Medulla oblongata (tissue), 1 donor: ENCODE measurements around the gene CLTCL1.
"Not testable (repeated sequence)": the region's sequence is repeated elsewhere in the genome, so short reads cannot be mapped to it uniquely, and the experiment has no call there.

ENCODE experiments used
- DNase-seq: peaks from one replicate; pipeline ENCODE4 v3.0.0-alpha.2; 2015; ENCODE audit errors: extremely low spot score

The CLTCL1 gene

DNA sequence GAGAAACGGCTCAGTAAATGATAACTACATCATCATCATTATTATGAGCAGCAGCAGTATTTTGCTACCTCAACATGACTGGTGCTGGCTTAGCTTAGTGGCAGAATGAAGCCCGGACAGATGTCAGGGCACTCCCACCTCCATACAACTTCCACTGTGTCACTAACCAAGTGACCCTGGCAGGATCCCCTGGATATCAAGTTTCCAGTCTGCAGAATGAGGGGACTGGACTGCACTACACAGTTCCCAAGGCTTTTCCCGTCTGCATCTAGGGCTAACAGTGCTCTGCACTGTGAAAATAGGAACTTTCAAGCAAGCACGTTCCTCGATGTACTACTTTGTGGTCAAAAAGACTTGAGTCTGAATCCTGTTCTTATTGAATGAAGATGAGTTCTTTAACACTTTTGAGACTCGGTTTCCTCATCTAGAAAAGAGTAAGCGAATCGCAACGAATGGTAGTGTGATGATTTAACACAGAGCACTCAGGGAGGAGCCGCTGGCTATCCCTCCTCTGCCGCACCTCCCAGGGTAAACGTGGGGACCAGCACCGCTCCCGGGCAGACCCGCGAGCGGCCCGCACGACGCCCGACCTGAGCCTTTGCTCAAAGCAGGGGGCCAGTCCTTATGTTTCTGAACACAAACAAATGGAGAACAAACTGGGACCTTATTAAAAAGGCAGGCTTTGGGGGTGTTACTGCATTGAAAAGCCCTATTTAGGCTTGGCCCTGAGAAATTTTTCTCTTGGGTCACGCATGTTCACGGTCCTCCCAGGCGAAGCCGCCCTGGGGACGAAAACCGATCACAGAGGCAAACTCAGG is 910 bp downstream of the CLTCL1 start:
- no peak for DNase-seq

DNA sequence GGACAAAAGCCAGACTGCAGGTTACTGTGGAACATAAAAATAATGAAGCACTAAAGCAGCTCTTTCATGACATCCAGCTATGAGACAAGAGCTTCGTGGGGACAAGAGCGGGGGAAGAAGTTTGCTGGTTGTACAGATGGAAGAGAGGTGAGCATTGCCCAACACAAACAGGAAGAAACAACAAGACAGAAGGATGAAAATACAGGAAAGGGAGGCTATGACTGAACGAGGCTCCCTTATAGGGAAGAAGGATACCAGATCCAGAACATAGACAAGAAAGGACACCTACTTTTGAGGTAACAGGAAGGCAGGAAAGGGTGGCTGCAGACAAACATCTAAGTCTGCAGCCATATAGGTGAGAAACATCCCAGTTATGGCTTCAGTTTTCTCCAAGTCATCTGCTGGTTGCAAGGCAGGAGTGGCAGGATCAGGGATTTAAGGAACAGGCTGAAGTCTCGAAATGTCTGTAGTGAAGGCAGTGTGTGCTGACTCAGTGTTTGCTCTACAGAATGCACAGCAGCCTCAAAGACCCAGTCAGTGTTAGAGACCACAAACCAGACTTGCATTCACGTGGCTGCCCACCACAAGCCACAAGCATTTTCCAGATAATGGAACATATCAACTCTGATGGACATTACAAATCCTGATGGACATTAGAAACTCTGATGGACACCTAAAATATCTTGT is 1.9 kb downstream of the CLTCL1 start:
- DNase-seq: no peak

DNA sequence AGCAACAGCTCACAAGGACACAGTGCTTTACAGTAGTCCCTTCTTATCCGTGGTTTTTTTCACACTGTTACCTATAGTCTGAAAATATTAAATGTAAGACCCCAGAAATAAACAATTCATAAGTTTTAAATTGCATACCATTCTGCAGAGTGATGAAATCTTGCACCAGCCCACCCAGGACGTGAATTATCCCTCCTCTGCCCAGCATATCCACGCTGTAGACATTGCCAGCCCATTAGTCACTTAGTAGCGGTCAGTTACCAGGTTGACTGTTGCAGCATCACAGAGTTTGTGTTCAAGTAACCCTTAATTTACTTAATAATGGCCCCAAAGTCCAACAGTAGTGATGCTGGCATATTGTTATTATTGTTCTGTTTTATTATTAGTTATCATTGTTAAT is 3.6 kb downstream of the CLTCL1 start:
- DNase-seq: no peak

DNA sequence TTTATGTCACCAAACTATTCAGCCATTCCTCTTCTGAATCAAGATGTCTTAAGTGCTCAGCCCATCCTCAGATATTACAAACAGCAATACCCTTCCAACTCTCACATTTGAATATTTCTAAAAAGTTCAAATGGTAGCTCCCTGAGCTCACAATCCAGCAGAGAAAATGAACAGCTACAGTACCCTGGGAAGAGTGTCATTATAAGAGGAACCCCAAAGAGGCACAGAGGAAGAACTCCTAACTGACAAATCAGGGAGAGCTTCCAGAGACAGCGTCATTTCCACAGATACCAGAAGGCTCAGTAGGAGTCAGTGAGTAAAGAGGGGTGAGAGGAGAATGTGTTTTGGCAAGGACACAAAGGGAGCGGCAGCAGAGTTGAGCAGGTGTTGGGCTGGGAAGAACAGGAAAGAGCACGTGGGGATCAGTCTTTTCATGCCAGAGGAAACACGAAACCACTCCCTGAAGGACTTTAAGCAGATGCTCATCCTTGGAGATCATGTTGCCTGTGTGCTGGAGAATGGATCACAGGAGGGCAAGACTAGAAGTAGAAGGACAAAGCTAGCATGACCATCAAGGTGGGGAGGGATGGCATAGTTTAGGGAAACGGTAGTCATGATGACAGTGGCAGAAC is 4.3 kb downstream of the CLTCL1 start:
- no peak for DNase-seq

DNA sequence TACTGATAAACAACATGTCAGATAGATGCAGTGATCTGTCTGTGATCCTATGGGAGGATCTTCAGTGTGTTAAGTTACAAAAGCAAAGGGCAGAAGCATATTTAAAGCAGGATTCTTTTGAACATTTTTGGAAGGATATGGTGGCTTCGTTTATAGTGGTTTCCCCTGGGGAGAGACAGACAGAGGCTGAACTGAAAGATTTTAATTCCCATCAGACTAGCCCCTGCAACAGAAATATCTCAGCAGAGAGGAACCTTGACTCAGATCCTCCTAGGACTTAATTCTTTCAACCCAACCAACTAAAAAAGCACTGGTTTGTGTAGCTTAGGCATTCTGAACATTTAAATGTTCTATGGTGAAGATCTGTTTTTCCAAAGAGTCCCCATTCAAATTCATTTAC is 5.7 kb downstream of the CLTCL1 start:
- no peak for DNase-seq

DNA sequence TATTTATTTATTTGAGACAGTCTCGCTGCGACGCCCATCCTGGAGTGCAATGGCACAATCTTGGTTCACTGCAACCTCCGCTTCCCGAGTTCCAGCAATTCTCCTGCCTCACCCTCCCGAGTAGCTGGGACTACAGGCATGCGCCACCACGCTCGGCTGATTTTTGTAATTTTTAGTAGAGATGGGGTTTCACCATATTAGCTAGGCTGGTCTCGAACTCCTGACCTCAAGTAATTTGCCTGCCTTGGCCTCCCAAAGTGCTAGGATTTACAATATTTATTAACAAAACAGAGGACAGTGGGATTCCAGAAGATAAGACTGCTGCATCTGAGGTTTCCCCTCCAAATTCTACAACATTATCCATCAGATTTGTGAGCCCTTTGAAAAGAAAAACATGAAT is 12.4 kb downstream of the CLTCL1 start:
- DNase-seq: not testable (repeated sequence)

DNA sequence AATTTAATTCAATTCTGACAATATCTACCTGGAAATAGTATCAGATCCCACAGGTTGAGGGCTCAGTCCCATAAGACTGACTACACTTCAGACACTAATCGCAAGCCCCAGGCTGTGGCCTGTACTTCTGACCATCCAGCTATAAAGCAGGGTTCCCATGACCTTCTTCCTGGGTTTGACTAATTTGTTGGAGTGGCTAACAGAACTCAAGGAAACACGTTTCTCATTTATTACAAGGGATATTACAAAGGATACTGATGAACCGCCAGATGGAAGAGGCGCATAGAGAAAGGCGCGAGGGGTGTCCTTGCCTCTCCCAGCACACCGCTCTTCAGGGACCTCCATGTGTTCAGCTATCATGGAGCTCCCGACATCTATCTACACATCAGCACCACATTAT is 13.7 kb downstream of the CLTCL1 start:
- no peak for DNase-seq

DNA sequence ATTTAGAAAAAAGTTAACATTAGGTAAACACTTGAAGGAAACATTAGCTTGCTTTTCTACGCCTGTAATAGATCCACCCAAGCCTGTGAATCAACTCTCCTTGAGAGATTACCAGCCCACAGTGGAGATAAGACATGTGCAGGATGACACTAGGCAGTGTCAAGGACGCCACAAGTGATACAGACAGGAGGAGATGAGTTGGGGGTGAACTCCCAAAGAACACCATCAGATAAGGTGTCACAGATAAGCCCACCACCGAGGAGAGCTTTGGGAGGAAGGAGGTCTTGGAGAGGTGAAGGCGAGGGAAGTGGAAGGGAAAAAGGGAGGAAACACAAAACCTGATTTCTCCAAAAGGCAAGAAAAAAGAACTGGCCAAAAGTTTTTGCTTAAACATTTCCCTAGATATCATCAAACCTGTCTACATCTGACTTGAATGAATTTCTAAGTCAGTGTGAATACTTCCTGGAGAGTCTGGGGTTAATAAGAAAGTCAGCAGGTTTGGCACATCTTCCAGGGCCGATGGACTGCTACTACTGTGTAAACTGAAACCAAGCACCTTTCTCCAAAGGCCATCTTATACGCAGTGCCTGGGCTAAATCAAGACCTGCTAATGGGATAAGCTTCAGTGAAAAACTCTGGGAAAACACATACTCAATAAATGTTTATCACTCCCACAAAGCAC is 15.5 kb downstream of the CLTCL1 start:
- no peak for DNase-seq

DNA sequence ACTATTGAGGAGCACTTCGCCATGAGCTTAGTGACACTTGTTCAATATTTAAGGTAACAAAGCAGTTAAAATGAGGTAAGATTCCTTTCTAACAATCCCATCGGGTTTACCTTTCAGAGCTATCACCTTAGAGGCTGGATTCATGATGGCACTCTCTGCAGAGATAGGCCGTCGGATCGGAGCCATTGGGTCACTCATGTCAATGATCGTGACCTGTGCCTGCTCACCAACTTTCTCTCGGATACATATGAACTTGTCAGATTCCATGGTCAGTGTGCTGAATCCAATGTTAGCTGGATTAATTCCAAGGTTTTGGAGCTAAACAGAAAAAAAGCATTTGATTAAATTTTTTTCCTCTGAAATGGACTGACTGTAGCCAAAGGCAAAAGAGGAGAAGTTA is 16.0 kb downstream of the CLTCL1 start:
- no peak for DNase-seq

DNA sequence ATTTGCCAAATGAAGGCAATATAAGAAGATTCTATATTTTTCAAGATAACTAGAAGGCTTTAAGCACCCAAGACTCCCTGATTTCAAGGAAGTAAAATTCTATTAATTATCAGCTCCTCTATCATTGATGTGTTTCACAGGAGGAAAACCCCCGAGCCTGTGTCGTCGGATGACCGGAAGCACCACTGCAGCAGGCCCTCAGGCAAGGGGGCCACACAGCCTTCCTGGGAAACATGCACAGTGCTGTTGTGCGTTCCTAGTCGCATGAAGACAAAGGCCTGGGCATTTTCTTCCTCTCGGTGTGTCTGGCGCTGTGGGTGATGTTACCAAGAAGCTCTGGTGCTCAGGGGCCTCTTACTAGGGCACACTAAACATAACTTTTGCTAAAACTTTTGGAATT is 16.4 kb downstream of the CLTCL1 start:
- no peak for DNase-seq

DNA sequence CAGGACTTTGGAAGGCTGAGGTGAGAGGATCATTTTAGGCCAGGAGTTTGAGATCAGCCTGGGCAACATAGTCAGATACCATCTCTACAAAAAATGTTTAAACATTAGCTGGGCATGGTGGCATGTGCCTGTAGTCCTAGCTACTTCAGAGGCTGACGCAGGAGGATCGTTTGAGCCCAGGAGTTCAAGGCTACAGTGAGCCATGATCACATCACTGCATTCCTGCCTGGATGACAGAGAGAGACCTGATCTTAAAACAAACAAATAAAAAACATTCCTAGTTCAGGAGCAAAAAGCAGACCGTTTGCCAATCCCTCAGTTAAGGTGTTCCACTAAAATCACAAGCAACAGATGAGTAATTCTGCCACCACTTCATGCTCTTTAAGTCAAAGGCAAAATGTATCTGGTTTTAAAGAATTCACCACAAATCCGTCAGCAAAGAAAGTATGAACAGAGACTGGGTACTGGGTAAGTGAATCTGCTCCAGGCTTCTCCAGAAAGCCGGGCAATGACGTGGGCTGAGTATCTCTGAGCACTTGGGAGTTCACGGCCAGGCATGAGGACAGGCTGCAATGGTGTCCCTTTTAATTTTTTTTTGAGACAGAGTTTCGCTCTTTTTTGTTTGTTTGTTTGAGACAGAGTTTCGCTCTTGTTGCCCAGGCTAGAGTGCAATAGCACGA is 19.5 kb downstream of the CLTCL1 start:
- no peak for DNase-seq

DNA sequence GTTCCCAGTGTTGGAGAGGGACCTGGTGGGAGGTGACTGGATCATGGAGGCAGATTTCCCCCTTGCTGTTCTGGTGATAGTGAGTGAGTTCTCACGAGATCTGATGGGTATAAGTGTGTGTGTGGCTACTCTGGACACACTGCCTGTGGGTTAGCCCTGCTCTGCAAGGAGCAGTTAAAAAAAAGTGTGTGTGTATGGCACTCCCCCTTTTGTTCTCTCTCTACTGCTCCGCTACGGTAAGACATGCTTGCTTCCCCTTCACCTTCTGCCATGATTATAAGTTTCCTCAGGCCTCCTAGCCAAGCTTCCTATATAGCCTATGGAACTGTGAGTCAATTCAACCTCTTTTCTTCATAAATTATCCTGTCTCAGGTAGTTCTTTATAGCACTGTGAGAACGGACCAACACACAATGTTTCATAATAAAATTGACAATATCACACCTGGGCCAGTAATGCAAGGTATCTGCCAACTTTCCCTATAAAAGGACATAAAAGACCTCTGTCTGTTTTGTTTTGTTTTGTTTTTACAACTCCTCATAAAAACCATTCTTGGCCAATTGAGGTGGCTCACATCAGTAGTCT is 20.2 kb downstream of the CLTCL1 start:
- DNase-seq: no peak

DNA sequence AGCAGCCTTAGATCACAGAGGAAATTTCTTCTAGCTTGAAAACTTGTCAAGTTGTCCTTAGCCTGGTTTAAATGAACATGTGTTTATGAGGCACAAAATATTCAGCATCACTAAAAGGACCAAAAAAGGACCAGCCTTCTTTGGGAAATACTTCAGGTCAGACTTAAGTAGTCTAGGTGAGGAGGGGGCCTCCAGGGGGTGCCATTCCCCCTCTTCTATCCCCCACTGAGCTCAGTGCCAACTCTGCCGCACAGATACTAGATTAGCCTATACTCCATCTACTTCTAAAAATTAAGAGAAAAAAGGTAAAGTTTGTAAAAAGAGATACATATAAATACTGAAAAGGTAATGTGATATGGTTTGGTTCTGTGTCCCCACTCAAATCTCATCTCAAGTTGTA is 20.6 kb downstream of the CLTCL1 start:
- no peak for DNase-seq

DNA sequence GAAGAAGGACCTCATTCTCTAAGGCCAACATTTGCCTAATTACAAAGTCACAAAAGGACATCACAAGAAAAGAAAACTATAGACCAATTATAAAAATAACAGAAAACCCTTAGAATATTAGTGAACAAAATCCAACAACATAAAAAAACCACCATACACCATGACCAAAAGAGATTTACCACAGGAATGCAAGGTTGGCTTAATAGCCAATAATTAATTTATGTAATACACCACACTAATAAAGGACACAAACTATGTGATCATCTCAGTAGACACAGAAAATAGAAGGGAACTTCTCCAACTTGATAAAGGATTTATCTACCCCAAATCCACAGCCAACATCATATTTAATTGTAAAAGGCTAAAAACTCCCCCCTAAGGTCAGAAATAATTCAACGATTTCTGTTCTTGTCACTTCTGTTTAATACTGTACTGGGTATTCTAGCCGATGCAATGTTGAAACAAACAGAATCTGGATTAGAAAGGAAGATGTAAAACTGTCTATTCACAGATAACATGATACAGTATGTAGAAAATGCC is 24.9 kb downstream of the CLTCL1 start:
- DNase-seq: no peak

DNA sequence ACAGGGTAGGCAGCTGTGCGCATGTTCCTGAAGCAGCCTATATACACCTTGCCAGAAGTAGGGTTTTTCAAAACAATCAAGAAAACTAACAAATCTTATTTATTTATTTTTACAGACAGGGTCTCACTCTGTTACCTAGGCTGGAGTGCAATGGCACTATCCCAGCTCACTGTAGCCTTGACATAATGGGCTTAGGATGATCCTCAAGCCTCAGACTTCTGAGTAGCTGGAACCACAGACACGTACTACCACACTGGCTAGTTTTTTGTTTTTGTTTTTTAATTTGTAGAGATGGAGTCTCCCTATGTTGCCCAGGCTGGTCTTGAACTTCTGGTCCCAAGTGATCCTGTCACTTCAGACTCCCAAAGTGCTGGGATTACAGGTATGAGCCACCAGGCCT is 25.7 kb downstream of the CLTCL1 start:
- no peak for DNase-seq

DNA sequence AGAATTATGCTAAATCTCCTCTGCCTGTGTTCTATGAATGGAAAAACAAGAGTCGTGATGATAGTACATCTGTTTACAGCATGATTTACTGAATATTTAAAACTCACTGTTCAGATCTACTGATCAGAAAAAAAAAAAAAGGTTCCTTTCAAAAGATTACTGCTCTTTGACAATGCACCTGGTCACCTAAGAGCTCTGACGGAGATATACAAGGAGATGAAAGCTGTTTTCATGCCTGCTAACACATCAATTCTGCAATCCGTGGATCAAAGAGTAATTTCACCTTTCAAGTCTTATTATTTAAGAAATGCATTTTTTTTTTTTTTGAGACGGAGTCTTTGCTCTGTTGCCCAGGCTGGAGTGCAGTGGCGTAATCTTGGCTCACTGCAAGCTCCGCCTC is 30.7 kb downstream of the CLTCL1 start:
- no peak for DNase-seq

DNA sequence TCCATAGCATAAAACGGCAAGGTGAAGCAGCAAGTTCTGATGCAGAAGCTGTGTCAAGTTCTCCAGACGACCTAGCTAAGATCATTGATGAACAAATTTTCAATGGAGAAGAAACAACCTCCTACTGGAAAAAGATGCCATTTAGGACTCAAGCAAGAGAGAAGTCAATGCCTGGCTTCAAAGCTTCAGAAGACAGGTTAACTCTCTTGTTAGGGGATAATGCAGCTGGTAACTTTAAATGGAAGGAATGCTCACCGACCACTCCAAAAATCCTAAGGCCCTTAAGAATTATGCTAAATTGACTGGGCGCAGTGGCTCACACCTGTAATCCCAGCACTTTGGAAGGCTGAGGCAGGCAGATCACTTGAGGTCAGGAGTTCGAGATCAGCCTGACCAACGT is 31.3 kb downstream of the CLTCL1 start:
- DNase-seq: no peak

DNA sequence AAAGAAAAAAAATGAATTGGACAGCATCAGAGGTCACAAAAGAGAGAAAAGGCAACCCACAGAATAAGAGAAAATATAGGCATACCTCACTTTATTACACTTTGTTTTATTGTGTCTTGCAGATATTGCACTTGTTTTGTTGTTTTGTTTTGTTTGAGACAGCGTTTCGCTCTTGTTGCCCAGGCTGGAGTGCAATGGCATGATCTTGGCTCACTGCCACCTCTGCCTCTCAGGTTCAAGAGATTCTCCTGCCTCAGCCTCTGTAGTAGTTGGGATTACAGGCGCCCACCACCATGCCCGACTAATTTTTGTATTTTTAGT is 32.6 kb downstream of the CLTCL1 start:
- not testable (repeated sequence) for DNase-seq

DNA sequence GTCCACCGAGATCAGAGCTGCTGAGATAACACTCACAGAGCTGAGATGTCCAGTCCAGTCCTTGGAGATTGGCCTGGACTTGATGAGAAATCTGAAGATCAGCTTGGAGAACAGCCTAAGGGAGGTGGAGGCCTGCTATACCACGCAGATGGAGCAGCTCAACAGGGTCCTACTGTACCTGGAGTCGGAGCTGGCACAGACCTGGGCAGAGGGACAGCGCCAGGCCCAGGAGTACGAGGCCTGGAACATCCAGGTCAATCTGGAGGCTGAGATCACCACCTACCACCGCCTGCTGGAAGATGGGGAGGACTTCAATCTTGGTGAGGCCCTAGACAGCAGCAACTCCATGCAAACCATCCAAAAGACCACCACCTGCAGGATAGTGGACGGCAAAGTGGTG is 33.1 kb downstream of the CLTCL1 start:
- no peak for DNase-seq

DNA sequence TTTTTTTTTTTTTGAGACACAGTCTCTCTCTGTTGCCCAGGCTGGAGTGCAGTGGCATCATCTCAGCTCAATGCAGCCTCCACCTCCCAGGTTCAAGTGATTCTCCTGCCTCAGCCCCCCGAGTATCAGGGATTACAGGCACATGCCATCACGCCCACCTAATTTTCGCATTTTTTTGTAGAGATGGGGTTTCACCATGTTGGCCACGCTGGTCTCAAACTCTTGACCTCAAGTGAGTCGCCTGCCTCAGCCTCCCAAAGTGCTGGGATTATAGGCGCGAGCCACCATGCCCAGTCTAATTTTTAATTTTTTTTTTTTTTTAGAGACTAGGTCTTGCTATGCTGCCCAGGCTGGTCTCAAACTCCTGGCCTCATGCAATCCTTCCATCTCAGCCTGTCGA is 35.2 kb downstream of the CLTCL1 start:
- DNase-seq: not testable (repeated sequence)

DNA sequence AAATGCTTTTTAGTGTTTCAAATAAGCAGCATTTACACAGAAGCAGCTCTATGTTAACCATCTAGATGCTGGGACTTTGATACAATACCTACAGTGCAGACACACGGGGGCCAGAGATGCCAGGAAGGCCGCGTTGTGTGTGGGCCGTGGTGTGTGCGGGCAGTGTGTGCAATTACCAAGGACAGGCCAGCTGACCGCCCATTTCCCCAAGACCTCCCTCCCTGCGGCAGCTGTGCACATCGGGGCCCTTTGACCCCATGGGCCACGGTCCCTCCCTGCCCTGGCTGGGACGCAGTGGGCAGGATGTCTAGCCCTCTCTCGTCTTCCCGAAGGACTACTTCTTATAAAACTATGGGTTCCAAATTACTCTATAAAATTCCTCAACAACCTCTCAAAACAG is 38.4 kb downstream of the CLTCL1 start:
- no peak for DNase-seq
